Mucosa of gallbladder (tissue), 1 donor: ENCODE measurements around the gene PSMA7. TPM values are rescaled to one million over a fixed set of nuclear protein-coding genes. Genes with fewer than 3 reads are reported as not detected.

Experiments used
- DNase-seq: peaks from one replicate; pipeline ENCODE4 v3.0.0-alpha.2; 2020; ENCODE audit warnings: low spot score
- total RNA-seq: library from RNA; stranded (reverse); gene quantifications from one replicate; pipeline ENCODE4 v1.2.1, GENCODE V29; 2021
- donor health status: DM: no; HTN: no; CAD: no.

The PSMA7 gene
- total RNA-seq, result 189 TPM

DNA sequence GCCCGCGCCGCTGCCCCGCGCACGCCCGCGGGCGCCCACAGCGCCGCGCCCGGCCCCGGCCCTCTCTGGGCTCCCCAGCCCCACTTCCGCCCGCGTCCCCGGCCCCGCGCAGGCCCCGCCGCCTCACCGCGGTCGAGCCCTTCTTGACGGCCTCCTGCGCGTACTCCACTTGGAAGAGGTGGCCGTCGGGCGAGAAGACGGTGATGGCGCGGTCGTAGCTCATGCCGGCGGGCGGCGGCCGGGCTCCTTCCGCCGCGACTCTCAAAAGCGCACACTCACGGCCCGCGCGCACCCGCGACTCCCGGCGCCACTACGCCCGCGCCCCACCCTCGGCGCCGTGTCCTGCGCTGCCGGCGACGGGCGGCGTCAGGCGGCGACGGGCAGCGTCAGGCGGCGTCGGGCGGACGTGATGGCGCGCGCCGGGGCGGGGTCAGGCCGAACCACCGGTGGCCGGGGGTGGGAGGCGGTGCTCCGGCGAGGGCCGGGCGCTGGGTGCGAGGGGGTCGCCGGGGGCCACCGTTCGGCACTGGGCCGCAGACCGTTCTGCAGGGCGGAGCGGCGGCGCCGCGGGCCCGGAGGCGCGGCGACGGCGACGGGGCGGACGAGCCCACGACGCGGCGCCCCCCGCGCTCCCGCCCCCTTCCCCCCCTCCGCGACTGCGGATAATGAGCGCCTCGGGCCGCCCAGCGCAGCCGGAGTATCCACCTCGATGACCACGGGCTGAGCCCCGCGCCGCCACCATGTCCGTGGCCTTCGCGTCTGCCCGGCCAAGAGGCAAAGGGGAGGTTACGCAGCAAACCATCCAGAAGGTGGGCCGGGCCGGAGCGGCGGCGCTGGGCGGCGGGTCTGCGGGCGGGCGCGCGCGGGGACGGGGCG lies at the start of gene PSMA7, which contains the start of gene SS18L1:
TSS of gene PSMA7 (minus strand) at position 314 of the 876 bp plus-strand sequence. CDS start at position 223, 91 bp downstream.
TSS of gene SS18L1 (plus strand) at position 689 of the 876 bp plus-strand sequence. CDS start at position 741, 52 bp downstream.
- peak; percentile 87 for DNase-seq

DNA sequence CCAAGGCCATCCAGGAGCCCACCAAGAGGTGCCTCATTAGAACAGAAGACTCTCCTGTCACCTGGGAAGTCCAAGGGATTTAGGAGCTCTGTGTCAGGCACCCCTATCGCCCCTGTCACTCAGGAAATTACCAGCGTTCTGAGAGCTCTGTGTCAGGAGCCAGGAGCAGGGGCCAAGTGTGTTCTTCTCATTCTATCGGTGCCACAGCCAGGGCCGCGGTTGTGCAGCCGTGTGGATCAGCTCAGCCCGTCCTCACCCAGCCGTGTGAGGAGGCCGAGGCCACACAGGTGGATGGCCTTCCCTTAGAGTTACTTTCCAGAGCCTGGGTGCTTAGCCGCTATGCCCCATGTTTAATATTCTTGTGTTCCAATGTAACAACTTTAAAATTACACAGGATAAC lies 49.4 kb upstream of the PSMA7 start:
- no peak for DNase-seq

DNA sequence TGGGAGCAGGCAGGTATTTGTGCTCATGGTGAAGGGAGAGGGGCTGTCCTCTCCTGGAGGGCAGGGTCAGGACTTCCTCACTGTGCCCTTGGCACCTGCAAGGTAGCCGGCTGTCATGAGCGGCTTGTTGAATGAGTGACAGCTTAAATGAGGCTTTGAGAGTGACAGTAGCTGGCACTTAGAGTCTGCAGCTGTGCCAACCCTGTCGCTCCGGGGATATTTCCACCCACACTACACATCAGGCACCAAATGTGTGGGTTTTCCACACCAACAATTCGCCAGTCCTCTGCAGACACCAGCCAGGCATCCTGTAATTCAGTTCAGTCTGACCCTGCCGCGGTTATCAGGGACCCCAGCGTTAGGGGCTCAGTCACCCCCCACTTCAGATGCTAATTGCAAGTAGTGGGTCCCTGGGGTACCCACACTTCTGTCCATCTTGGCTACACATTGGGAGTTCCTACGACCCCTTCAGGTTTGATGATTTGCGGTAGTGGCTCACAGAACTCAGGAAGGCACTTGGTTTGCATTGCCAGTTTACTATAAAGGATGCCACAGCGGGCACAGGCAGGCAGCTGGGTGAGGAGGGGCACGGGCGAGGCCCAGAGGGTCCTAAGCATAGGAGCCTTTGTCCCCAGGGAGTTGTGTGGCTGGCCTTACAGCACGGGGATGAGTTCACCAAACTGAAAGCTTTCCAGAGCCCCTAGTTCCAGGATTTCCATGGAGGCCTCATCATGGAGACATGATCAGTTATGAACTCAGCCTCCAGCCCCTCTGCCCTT lies 48.8 kb upstream of the PSMA7 start:
- no peak for DNase-seq

GRCh38 chr20:62190639-62191411 lies 47.6 kb upstream of the PSMA7 start:
- DNase-seq, result no peak

DNA sequence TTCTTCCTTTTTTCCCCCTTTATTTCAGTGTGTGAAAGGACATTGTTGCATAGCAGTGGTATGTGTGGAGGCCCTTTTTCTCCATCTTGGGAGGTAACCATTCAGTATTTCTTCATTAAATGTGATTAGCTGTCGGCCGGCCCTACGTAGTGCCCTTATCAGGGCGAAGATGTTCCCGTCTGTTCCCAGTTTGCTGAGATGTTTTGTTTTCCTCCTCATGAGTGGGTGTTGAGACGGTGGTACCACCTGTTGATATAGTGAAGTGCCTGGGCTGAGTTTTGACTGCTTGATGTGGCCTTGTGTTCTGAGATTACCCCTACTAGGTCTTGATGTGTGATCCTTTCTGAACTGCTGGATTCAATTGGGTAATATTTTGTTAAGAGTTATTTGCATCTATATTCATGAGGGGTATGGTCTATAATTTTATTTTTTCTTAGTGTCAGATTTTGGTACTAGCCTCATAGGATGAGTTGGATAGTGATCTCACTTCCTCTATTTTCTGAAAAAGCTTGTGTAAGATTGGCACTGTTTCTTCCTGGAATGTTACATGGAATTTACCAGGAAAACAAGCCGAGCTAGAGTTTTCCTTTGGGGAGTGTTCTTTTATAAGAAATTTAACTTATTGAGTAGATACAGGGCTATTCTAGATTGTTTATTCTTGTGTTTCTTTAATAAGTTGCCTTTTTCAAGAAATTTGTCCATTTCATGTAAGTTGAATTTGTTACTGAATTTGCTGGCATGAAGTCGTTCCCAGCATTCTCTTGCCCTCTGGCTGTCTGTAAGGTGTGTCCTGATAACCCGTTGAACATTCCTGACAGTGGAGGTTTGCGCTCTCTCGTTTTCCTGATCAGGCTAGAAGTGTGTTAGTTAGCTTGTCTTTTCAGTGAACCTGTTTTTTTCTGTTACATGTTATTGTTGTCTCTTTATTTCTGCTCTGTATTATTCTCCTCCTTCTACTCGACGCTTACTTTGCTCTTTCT lies 44.0 kb upstream of the PSMA7 start:
- no peak for DNase-seq

DNA sequence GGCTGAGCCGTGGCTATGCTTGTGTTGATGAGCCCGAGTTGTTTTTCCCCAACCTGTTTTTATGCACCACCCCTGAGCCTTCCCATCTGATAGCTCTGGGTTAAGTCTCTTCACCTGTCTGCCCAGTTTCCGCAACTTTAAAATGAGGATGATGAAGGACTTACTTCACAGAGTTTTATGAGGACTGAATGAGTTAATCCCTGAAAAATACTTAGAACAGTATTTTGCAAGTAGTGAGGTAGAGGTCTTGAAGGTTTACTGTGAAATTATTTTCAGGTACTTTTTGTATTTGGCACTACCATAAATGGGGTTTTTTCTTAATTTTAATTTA lies 42.9 kb upstream of the PSMA7 start:
- no peak for DNase-seq

DNA sequence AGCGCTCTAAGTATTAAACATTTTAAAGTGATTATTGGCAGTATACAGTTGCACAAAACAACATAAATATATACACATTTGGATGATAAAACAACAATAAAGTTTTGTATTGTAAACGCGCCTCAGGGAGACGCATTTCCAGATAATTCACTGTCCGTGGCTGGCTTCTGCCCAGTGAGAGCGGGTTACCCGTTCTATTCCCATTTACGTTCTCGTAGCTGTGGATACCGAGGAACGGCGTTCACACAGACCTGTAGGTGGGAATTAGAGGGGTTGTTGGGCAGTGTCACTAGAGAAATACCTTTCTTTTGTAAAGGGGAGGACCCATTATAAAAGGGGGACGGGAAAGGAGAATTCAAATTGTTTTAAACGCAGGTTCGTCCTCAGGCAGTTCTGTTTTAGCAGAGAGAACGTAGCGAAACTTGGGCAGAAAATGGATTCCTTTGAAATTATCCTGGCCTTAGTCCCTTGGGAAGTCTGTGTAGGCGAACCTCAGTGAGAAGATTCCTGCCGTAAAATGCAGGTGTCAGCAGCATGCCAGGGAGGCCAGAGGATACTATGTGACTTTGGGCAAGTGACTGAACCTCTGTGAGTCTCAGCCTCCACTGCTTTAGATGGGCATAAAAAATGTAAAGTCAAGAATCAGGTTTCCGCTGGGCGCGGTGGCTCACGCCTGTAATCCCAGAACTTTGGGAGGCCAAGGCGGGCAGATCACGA lies 40.4 kb upstream of the PSMA7 start:
- no peak for DNase-seq

DNA sequence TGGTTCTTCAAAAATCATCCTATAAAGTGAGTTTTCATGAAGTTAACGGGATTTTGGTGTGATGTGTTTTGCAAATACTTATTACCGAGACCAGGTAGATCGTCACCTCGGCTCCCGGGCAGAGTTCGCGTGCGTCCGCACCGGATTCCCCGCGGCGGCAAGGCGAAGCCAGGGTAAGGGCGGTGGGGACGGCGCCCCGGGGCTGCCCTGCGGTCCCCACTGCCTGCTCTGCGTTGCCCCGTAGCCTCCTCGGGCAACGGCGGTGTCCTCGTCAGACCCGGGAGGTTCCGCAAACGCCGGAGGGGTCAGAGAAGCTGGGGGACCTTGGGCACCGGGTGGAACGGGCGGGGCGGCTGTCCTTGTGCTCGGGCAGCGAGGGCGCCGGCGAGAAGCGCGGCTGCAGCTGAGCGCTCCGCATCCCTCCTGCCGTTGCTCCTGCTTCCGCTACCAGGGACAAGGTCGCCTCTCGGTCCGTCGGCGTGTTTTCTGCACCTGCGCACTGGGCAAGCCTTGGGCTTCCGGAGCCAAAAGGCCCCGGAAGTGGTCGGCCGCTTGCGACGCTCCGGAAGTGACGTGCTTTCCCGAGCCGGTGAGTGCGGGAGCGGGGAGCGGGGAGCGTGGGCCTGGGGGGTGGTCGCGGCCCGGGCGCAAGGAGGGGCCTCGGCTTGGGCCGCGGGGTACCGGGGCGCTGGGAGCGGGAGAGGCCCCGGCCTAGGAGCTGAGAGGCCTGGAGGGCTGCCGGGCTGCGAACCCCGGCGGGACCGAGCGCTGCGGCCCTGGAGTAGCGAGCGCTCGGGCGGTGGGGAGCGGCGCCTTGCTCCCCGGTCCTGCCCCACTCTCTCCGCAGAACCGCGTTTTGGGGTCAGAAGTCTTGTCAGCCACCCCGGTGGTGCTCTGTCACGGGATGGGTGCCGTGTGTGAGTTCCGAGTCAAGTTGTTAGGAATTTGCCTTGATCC lies 39.6 kb upstream of the PSMA7 start, which contains the start of gene MTG2:
TSS of gene MTG2 (plus strand) at position 560 of the 957 bp plus-strand sequence. CDS start 10,393 bp downstream, outside the sequence.
- peak; percentile 95 for DNase-seq

GRCh38 chr20:62181808-62182207 lies 38.6 kb upstream of the PSMA7 start:
- DNase-seq, result no peak

DNA sequence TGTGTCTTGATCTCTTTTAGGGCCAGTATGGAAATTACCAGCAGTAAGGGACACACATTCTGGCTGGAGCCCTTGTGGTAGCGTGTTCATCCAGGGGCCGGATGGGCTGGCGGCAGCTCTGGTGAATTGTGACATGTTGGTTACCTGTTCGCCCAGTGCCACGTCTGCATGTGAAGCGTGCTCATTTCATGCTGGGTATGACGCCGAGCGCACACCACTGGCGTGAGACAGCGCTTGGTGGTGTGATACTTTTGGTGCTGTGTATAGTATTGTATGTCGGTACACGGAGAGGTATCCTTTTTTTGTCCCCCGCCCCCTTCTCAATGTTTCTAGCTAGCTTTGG lies 35.9 kb upstream of the PSMA7 start:
- no peak for DNase-seq

- DNase-seq, result no peak
These were observed 35.3 kb upstream of the PSMA7 start for GRCh38 chr20:62178316-62179161.

GRCh38 chr20:62177307-62177706 lies 34.1 kb upstream of the PSMA7 start:
- no peak for DNase-seq

GRCh38 chr20:62176866-62177265 lies 33.7 kb upstream of the PSMA7 start:
- no peak for DNase-seq

DNA sequence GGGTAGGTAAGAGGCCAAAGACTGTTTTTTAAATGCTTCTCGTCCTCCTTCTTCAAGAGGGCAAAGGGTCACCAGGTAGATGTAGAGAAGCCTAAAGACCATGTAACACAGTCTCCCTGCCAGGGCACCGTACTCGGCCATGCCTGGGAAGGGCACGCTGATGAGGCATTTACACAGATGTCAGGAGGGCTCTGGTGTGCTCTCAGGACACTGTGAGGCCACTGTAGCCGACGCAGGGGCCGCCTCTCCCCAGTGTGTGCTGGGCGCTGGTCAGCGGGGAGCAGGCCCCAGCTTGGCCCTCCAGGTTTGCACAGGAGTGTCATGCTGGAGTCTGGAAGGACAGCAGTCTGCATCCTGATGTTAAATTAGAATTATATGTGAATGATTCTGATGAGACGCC lies 32.5 kb upstream of the PSMA7 start:
- DNase-seq, result no peak

GRCh38 chr20:62174870-62175624 lies 31.9 kb upstream of the PSMA7 start:
- DNase-seq, result no peak

DNA sequence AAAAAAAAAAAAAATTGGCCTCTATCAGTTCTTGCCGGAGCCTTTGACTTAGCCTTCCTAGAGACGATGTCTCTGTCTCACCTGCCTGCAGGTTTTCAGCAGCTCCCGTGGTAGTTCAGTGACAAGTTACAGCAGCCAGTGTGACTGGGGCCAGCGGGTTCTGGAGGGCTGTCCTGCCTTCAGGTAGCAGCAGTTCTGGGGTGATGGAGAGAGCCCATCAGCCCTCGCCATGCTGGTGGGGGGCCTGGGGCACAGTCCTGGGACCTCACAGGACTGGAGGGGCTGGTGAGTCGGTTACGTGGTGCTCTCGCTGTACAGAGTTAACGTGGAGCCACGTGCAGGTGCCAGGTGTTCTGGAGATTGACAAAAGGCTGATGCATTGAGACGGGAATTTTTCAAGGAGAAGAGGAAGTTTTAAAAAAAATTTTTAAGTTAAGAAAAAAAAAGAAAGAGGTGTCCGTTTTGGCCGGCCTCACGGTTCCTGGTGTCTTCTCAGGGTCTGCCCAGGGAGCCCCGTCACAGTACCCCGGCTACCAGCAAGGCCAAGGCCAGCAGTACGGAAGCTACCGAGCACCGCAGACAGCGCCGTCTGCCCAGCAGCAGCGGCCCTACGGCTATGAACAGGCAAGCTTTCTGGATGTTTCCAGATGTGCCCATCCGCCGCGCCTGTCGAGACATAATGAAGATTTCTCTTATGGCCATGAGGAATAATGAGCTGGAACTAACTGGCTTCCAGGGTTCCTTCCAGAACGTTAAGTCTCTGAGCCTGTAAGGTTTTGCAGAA lies 31.0 kb upstream of the PSMA7 start:
- DNase-seq, result no peak

DNA sequence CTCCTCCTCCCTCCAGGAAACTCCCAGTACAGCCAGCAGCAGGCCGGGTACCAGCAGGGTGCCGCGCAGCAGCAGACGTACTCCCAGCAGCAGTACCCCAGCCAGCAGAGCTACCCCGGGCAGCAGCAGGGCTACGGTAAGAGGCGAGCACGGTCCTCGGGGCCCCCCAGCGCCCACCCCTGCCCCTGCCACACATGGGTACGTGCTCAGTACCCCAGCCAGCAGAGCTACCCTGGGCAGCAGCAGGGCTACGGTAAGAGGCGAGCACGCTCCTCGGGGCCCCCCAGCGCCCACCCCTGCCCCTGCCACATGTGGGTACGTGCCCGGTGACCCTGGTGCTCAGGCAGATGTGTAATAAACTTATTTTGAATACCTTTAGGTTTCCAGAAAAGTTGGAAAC lies 29.5 kb upstream of the PSMA7 start:
- no peak for DNase-seq
